NCI-H446 (cell line): ENCODE data around the gene BMPR1B.
A peak's percentile ranks its signal among the peaks of the same experiment; 100 is the strongest.
"Not testable (repeated sequence)": the region's sequence is repeated elsewhere in the genome, so short reads cannot be mapped to it uniquely, and the experiment has no call there.

Source experiments
- DNase-seq, 2 experiments: peaks; one replicate each; lab custom pipeline; 2025; lab: John Stamatoyannopoulos, UW

BMPR1B gene

DNA sequence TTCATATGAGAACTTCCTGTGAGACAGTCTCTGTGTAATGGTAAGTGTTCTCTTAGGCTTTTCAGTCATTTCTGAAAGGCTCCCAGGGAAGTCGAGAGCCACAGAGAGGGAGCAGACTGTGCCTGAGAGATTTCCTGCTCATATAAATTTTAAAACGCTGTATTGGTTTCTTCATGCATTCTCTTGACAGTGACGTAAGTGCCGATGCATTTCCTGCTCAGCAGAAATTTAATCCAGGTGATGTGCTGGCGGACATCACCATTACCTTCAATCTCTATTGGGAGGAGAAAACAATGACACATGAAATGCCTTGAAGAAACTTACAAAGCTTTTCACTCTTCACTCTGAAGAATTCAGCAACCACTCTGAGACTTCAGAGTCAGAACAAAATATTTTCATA, 383.6 kb downstream of the BMPR1B start:
- no peak for DNase-seq

DNA sequence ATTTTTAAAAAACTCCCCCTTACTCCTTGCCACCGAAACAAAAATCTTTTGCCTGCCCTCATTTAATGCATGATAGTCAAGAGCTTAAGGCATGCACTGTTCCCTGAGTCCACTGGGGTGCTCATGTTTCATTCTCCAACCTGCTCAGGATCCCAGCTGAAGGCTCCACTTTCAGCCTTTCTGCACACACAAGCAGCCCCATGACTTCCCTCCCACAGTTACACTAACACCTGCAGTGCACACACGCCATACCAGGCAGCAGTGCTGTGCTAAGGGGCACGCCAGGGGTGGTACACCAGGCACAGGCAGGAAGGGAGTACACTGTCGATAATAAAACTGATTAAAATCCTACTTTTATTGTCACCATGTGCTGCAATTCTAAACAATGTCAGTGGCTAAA, 385.2 kb downstream of the BMPR1B start:
- no peak for DNase-seq

DNA sequence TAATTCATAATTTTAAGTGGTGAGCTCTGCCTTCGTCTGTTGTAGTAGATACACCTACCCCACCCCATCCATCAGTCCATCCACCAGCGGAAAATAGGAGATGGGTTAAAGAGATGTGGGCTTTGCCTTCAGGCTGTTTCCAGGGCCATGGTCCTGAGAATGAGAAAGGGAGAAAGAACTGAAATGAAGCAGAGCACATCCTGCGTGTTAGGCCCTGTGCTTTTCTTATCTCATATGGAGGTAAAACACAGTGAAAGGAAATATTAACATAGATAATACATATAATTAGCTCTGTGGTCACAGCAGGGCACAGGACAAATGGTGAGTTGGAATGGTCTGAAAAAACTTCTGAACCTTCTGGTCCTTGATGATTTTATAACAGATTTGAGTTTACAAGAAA, 393.5 kb downstream of the BMPR1B start:
- DNase-seq, result no peak

DNA sequence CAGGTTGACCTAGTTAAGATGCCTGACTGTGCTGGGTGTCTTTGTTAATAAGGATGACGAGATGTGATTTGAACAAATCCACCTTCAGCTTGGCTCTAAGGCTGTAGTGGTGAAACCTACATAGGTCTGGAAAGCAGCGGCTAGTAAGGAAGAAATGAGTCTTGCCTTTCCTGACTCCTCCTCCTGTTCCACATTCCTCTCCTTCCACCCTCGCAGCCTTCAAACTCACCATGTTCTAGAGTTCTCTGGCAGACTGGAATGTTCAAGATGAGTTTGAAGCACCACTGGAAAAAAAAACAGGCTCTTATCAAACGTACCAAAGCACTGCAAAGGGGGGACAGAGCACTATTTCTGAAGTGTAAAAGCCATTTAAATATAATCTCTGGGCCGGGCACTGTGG, 395.4 kb downstream of the BMPR1B start:
- no peak for DNase-seq

DNA sequence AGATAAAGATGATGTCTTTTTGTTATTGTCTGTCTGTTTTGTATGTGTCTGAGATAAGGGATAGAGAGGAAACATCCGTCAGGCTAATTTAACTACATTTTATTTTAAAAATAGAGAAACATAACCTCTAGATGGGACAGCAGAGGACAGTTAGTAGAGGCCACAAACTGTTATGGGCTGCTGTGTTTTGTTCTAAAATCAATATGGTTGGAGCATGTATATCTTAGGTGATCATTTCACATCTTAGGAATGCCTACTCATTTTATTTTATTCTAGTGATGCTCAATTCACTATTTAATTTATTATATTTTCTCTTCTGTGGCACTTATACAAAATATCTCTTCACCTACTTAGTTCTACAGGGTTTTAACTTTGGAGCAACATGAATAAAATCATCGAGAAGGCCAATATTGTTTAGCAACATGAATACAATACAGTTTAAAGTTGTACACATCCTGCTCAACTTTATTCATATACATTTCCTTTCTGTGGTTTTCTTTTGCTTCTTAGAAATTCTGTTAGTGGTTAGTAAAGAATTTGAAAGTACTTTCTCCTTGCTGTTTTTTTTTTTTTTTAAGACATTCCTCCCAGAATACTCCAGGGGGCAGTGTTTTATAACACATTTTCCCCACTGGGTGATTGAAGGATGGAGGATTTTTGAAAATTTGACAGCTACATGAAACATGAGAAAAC, 398.1 kb downstream of the BMPR1B start:
- peak; percentile 39 to 56 for DNase-seq

DNA sequence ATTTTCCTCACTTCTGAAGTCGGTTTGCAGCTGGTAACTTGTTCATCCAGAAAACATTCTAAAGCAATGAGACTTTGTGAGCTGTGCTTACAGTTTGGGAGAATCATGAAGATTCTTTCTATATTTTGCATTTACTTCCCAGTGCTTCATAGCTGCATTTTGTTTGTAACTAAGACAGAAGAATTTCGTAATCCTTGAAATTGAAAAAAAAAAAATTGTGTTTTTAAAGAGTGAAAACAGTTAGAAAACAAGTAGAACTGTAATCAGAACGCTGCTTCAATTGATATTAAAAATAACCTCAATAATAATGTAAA, 398.7 kb downstream of the BMPR1B start:
- DNase-seq, result no peak

DNA sequence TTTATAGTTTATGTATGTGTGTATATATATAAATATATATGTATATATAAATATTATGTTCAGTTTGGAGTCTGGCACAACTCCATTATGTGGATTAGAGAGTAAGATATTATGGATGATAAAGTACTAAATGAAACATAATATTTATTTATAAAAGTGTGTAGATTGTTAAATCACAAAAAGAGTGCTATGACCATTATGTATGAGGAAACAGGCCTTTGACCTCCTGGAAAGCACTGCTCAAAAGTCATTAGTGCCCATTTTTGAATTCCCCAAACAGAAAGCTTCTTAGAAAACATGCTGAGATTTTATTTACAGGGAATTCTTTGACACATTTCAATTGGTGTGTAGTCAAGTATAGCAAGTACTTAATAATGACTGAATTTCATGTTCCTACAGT, 399.8 kb downstream of the BMPR1B start:
- DNase-seq, result no peak

DNA sequence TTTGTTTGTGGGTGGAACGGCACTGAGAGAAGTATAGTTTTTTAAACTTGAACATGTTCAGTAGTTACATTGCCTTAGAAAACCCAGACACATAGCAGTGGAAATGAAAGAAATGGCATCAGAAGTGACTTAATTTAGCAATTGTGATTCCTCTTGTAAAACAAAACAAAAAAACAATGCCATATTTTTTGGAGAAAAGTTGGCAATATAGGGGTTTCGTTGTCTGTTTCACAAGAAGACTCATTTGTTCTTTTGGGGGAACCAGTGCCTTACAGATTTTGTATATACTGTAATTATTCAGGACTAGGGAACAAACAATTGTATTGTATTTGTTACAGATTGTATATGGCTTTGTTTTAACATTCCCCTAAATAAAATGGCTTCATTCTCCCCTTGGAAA, 400.3 kb downstream of the BMPR1B start:
- no peak for DNase-seq

DNA sequence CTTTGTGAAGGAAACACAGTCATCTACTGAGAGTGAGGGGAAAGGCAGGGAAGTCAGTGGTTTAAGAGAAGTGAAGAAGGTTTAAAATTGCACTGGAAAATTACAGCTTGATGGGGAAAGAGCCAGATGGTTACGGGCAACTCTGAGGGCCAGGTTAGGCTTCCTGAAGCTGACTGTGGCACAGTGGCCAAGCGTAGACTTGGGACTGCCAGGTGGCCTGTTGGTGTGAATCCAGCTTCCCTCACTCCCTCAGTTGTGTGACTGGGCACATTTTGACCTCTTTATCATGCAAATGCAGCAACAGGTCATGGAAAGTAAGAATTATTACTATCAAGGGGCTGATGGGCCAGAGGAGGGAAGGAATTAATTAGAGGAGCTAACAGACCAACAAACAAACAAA, 400.9 kb downstream of the BMPR1B start:
- no peak for DNase-seq

DNA sequence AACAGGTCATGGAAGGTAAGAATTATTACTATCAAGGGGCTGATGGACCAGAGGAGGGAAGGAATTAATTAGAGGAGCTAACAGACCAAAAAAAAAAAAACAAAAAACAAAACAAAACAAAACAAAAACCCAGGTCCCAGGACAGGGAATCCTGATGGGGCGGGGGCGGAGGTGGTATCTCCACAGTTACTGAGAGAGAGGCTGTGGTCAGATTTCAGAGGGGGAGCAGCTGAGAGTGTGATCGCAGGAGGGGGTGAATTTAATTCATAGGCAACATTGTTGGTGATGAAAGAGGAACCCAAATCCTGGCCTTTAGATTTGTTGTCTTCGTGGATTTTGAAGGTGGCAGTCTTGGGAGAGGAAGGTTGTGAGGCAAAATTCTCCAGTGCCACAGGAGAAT, 401.6 kb downstream of the BMPR1B start:
- no peak for DNase-seq

DNA sequence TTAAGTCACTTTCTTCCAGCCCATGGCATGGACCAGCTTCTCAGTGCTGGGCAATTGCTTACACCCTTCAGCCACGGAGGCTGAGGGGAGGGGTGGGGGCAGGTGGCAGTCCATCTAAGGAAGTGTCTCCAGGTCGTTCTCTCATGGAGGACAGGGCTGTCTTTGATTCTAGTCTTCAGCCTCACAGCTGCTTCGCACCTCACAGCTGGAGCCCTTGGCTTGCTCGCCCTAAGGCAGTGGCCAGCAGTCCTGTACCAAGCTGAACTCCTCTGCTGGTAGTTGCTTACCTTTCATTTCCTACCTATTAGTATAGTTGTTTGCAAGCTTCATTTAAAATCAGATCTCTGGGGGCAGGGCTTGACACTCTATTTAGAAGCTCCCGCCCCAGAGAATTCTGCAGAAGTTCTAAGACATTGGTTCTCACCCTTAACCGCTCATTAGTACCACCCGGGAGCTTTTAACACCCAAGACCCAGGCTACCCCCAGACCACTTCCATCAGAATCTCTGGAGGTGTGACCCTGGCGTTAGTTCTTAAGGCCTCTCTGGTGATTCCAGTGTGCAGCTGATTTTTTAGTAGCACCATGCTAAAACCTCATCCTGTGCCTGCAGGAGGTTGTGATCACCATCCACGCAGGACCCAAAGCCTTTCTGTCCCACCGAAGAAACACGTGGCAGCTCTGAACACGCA, 404.2 kb downstream of the BMPR1B start:
- no peak for DNase-seq

DNA sequence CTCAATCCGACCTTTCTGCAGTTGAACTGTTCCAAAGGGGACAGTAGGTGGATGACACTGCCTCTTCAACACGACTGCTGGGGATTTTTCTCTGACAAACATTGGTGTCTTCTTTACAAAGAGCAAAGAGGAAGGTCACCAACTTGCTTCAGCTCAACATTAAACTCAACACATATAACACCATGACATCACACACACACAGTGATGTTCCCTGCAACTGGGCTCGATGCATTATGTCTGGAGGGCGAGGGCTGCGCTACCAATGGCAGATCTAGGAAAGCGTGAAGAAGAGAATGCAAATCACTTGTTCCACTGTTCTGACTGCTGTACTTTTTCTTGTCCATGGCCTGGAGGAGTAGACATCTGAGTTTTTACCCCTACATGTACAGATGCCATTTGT, 405.1 kb downstream of the BMPR1B start:
- DNase-seq, result no peak

DNA sequence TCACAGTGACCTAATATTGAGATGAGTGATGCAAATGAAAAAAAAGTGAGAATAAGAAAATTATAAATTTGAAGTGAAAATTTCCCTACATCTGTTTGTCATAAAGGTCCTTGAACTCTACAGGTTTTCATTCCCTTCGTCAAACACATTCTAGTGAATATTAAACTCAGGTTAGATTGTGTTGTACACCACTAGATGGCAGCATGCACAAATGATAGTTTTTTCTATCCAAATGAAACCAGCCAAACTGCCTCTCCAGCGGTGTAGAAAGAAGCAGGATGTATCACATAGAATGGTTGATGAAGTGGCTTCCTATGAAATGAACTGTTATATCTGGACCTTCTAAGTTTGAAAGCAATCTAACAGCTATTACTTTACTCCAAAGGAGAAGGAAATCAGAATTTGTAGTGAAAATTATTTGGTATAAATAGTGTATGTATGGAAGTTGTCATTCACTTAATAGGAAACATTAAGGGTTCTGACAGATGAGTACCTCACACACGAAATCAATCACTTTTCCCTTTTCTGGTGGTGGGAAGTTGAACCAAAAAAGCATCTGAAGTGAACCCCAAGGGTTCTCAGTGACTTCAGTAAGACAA, 408.3 kb downstream of the BMPR1B start:
- peak; percentile 62 to 74 for DNase-seq

DNA sequence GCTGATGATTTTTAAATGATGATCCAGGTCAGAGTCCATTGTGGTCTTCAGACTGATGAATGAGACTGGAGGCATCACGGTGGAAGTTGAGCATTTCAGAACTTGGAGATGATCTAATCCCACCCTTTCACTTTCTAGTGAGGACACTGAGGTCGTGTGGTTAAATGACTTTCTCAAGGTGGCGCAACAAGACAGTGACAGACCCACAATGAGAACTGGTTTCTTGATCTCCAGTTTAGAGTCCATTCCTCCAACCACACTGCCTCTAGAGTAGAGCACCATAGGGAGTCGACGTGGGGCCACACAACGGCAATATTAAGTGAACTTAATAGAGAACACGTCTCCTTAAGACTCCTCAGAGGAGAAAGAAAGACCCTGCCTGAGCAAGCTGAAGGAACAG, 410.1 kb downstream of the BMPR1B start:
- DNase-seq, result peak in 1 of 2 experiments; percentile 3

DNA sequence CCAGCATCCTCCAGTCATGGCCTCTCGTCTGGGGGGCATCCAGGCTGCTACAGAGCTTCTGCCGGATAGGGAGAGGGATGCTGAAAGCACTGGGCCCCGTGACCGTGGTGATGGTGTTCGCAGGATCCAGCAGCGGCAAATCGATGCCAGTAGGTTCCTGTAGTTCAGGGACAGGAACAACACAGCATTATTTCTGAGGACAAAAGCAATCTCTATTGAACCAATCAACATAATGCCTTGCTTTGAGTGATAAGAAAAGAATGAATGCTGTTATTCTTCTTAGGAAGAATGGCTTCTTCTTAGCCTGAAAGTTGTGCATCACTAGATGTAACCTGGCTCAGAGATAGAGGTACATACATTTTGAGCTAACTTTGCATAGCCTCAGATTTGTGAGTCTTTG, 412.4 kb downstream of the BMPR1B start:
- DNase-seq, result no peak

DNA sequence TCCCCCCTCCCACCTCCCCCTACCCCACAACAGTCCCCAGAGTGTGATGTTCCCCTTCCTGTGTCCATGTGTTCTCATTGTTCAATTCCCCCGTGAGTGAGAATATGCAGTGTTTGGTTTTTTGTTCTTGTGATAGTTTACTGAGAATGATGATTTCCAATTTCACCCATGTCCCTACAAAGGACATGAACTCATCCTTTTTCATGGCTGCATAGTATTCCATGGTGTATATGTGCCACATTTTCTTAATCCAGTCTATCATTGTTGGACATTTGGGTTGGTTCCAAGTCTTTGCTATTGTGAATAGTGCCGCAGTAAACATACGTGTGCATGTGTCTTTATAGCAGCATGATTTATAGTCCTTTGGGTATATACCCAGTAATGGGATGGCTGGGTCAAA, 413.6 kb downstream of the BMPR1B start:
- DNase-seq, result not testable (repeated sequence)

DNA sequence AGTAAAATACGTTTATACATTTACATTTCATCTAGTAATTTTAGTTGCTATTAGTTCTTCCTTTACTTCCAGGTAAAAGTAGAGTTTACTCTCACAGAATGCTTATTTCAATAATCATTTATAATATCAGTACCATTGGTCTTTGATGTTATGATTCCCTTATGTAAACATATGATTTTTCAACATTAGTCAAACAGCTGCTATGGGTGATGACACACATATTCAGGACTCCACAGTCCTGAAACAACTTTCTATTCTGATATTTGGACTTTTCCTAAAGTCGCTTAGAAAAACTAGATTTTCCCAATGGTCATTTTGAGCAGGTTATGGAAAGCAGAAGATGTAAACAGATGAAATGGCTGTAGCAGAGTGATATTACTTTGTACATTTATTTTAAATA, 421.2 kb downstream of the BMPR1B start:
- DNase-seq, result no peak

DNA sequence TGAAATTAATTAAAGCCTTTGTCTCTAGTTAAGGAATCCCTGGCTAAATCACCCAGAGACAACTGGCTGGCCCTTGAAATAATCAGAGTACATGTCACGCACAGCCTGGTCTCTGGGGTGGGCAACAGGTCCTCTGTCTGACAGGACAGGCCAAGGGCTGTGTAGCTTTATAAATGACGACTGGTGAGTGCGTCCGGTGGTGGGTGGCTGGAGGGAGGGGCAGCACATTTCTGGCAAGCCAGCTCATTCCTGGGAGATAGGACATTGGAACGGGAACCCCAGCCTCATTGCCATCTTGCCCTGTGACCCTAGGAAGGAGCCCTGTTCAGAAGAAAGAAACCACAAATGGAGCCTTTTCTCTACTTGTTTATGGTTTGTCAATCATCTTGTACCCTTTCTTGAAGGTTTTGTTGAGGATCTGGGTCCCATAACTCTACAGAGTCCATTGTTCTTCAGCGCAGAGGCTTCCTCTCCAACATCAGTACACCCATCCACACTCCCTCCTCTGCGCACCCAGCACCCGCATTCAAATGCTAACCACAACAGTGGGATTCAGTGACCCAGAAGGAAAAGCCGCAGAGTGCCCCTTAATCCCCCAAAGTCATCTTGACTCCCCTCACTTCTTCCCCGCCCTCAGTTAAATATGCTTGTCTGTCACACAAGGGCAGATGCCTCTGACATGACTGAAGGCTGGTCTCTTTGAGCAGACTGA, 422.9 kb downstream of the BMPR1B start:
- no peak for DNase-seq

DNA sequence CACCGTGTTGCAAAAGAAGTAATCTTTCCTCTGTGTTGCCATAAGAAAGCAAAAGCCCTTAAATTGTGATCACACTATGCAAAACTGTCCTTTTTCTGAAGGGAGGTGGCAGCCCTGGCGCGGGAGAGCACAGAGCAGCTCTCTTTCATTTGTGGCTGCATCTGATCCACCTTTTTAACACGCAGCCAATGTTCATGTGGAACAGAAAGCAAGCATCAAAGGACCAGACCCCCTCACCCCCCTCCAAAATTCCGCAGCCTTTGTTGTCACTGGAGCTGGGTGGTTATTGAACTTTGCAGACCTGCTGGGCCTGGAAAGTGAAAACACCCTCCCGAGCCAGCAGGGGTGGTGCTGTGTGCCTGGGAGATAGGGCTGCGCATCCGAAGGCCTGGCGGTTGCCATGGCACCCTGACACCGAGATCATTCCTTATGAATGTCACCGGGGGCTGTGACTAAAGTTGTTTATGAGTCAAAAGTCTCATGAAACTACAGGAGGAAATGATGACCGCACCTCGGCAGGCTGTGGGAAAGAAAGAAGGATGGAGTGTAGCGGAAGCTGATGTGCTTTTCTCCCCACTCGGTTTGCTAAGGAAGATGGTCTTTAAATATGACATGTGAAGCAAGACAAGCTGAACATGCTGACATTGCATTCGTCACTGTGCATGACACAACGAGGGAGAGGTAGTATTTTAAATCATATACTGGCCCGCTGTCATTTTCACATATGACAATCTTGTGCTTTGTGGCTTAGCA, 423.7 kb downstream of the BMPR1B start:
- DNase-seq, result no peak

DNA sequence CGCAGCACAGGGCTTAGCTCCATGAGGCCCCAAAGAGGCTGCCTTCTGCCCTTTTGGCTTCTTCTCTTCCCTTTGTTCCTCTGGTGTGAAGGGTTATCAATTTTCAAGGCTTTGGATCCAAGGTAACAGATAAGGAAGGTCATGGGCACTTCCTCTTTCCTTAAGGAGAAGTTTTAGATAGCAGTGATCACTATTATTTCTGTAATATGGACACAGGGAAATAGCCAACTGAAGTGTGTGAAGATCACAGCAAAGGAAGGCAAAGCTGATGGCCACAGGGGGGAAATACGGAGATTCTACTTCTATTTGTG, 424.2 kb downstream of the BMPR1B start:
- DNase-seq, result no peak

DNA sequence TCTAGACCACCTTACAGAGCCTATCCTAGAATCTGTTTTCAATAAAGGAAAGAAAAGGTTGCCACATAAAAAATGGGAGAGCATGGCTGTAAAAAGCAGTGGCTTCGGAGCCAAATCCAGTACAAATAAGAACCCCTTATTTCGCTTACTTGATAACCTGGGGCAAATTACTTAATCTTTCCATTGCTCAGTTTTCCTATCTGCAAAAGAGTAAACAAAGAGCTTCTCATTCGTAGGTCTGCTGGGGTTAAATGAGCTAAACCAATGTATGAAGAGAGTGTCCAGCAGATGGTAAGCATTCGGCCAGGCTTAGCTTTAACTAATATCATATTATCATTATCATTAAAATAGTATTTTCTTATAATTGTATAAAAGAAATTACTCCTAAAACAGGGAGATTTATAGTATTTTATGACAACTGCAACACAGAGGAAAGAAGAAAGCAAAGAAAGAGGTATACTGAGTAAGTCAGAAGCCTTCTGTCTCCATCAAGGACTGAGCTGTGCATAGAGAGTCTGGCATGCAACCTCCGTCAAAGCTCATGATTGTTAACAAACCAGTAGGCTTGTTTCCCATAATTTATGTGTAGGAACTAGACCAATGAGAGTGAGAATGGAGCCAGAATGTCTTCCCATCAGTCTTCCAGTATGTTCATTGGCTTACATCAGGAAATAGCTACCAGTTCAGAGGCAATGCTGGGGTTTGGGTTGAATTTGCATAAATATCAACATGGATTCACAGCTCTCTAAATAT, 426.1 kb downstream of the BMPR1B start:
- no peak for DNase-seq

DNA sequence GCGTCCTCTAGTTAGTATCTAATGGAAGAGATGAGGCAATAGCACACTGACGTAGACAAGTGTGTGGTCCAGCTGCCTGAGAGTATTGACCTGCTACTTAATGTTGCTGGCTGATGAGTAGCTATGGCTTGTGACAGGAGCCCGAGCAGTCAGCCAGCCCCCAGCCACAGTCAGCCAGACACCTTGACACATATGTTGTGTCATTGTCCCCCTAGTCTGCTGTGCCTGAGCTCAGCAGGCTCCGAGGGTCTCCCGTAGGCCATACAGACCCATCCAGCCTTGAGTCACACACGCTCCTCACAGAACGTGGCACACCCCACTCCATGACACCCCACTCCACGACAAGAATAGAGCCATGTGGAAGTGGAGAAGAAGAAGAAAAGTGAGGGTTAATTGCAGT, 428.9 kb downstream of the BMPR1B start:
- DNase-seq, result no peak
